ENCODE data around the gene PAQR5.

PAQR5 gene

GRCh38 chr15:69415381-69415780 lies 116.7 kb downstream of the PAQR5 start:
- H3K9me3 ChIP-seq (ENCODE audit: low read length) = no peaks in the 10 kb centered on the region
- peak overlapping the region; percentile 85 for H3K4me2 ChIP-seq (ENCODE audit: low read length)
- no peaks in the 10 kb centered on the region for H3K27me3 ChIP-seq (ENCODE audit: insufficient read depth, low read length)
- no peaks in the 10 kb centered on the region for H3F3A ChIP-seq (ENCODE audit: insufficient read depth, low read length)
- peaks cover 20% of the 10 kb centered on the region for H3K79me2 ChIP-seq (ENCODE audit: insufficient read depth, low read length)
- H2AFZ ChIP-seq (ENCODE audit: low read length) = no peak overlapping the region
- peaks cover 34% of the 10 kb centered on the region for H3K36me3 ChIP-seq (ENCODE audit: insufficient read depth, low read length)
- H3K9ac ChIP-seq (ENCODE audit: low read length) = peak overlapping the region; percentile 92
- H3K27ac ChIP-seq (ENCODE audit: low read depth, low read length, poor library complexity, severe bottlenecking) = no peak overlapping the region
- H3K4me3 ChIP-seq (ENCODE audit: low read depth, low read length, poor library complexity, severe bottlenecking) = peak overlapping the region; percentile 94
- TF ChIP-seq CTCF (IDR thresholded peaks at IDR 0.05; ENCODE audit: low read length) (no peak), EZH2 (IDR thresholded peaks at IDR 0.05; ENCODE audit: borderline replicate concordance, low read length) (no peak)
- peaks cover 18% of the 10 kb centered on the region for H3K4me1 ChIP-seq (ENCODE audit: insufficient read depth, low read length, severe bottlenecking)
- no peaks in the 10 kb centered on the region for H4K20me1 ChIP-seq (ENCODE audit: insufficient read depth, low read length)
- no peaks in the 10 kb centered on the region for H3K9me2 ChIP-seq (ENCODE audit: low read depth, low read length)

- H3K4me2 ChIP-seq (ENCODE audit: low read length) = no peak overlapping the region
- no peaks in the 10 kb centered on the region for H3K27me3 ChIP-seq (ENCODE audit: insufficient read depth, low read length)
- no peak overlapping the region for H2AFZ ChIP-seq (ENCODE audit: low read length)
- no peaks in the 10 kb centered on the region for H3K9me2 ChIP-seq (ENCODE audit: low read depth, low read length)
- H3K4me1 ChIP-seq (ENCODE audit: insufficient read depth, low read length, severe bottlenecking) = peaks cover 18% of the 10 kb centered on the region
- no peak overlapping the region for H3K27ac ChIP-seq (ENCODE audit: low read depth, low read length, poor library complexity, severe bottlenecking)
- H4K20me1 ChIP-seq (ENCODE audit: insufficient read depth, low read length) = no peaks in the 10 kb centered on the region
- no peaks in the 10 kb centered on the region for H3F3A ChIP-seq (ENCODE audit: insufficient read depth, low read length)
- H3K9ac ChIP-seq (ENCODE audit: low read length) = no peak overlapping the region
- no peaks in the 10 kb centered on the region for H3K9me3 ChIP-seq (ENCODE audit: low read length)
- no peak overlapping the region for H3K4me3 ChIP-seq (ENCODE audit: low read depth, low read length, poor library complexity, severe bottlenecking)
- H3K79me2 ChIP-seq (ENCODE audit: insufficient read depth, low read length) = peaks cover 20% of the 10 kb centered on the region
- TF ChIP-seq CTCF (IDR thresholded peaks at IDR 0.05; ENCODE audit: low read length) (no peak), EZH2 (IDR thresholded peaks at IDR 0.05; ENCODE audit: borderline replicate concordance, low read length) (no peak)
- H3K36me3 ChIP-seq (ENCODE audit: insufficient read depth, low read length) = peaks cover 53% of the 10 kb centered on the region
These were observed 118.9 kb downstream of the PAQR5 start for GRCh38 chr15:69417581-69417980.

GRCh38 chr15:69421498-69421897 lies 122.8 kb downstream of the PAQR5 start:
- no peaks in the 10 kb centered on the region for H3K9me2 ChIP-seq (ENCODE audit: low read depth, low read length)
- no peaks in the 10 kb centered on the region for H3K9me3 ChIP-seq (ENCODE audit: low read length)
- no peak overlapping the region for H3K4me3 ChIP-seq (ENCODE audit: low read depth, low read length, poor library complexity, severe bottlenecking)
- no peak overlapping the region for H2AFZ ChIP-seq (ENCODE audit: low read length)
- H3K4me1 ChIP-seq (ENCODE audit: insufficient read depth, low read length, severe bottlenecking) = peaks cover under 1% of the 10 kb centered on the region
- H3K27me3 ChIP-seq (ENCODE audit: insufficient read depth, low read length) = no peaks in the 10 kb centered on the region
- peaks cover 92% of the 10 kb centered on the region for H3K36me3 ChIP-seq (ENCODE audit: insufficient read depth, low read length)
- peaks cover under 1% of the 10 kb centered on the region; the same call in 1 of the 2 replicates for H3K79me2 ChIP-seq (ENCODE audit: insufficient read depth, low read length)
- no peaks in the 10 kb centered on the region for H4K20me1 ChIP-seq (ENCODE audit: insufficient read depth, low read length)
- H3K9ac ChIP-seq (ENCODE audit: low read length) = no peak overlapping the region
- no peaks in the 10 kb centered on the region for H3F3A ChIP-seq (ENCODE audit: insufficient read depth, low read length)
- TF ChIP-seq CTCF (IDR thresholded peaks at IDR 0.05; ENCODE audit: low read length) (no peak), EZH2 (IDR thresholded peaks at IDR 0.05; ENCODE audit: borderline replicate concordance, low read length) (no peak)
- no peak overlapping the region for H3K4me2 ChIP-seq (ENCODE audit: low read length)
- no peak overlapping the region for H3K27ac ChIP-seq (ENCODE audit: low read depth, low read length, poor library complexity, severe bottlenecking)

All from OCI-LY1 (cell line).